DOHH2 (cell line): ENCODE results near the gene POLR3GL.
A peak's percentile ranks its signal among the peaks of the same experiment; 100 is the strongest.

Experiments used
- H3F3A ChIP-seq: fragments of 200-600 bp; sonication (generic), shearing (Covaris generic); 2 replicates; pipeline ENCODE4 v1.6.0; 2016; ENCODE audit warnings: antibody characterized with exemption, mild to moderate bottlenecking; ENCODE audit not compliant: control insufficient read depth, insufficient read depth
- H3K27ac ChIP-seq: fragments of 200-600 bp; sonication (generic); 2 replicates; pipeline ENCODE4 v1.5.1; 2014; ENCODE audit warnings: low read depth, mild to moderate bottlenecking, low read length, moderate library complexity
- H3K27me3 ChIP-seq: fragments of 200-600 bp; sonication (generic); 2 replicates; pipeline ENCODE4 v1.6.1; 2014; ENCODE audit warnings: mild to moderate bottlenecking, low read length, mixed read lengths; ENCODE audit not compliant: control insufficient read depth
- H3K36me3 ChIP-seq: fragments of 200-600 bp; sonication (generic); 2 replicates; pipeline ENCODE4 v1.6.1; 2014; ENCODE audit warnings: mild to moderate bottlenecking, low read length, moderate library complexity, mixed read lengths; ENCODE audit not compliant: control insufficient read depth
- H3K4me1 ChIP-seq: fragments of 200-600 bp; sonication (generic); 2 replicates; pipeline ENCODE4 v1.6.1; 2014; ENCODE audit warnings: mild to moderate bottlenecking, low read length, mixed read lengths; ENCODE audit not compliant: control insufficient read depth
- H3K4me2 ChIP-seq: fragments of 200-600 bp; sonication (generic); 2 replicates; pipeline ENCODE4 v1.6.0; 2014; ENCODE audit warnings: mild to moderate bottlenecking, low read length, moderate library complexity
- H3K4me3 ChIP-seq: fragments of 200-600 bp; sonication (generic); 2 replicates; pipeline ENCODE4 v1.5.1; 2014; ENCODE audit warnings: mild to moderate bottlenecking, low read length, mixed read lengths
- H3K79me2 ChIP-seq: fragments of 200-600 bp; sonication (generic); 2 replicates; pipeline ENCODE4 v1.6.1; 2014; ENCODE audit warnings: mild to moderate bottlenecking, low read length, mixed read lengths; ENCODE audit not compliant: control insufficient read depth
- H3K9me2 ChIP-seq: fragments of 200-600 bp; sonication (generic); replicated peaks from 2 replicates; pipeline ENCODE4 v1.6.1; 2014; ENCODE audit warnings: mild to moderate bottlenecking, low read length, mixed read lengths; ENCODE audit not compliant: control insufficient read depth
- H3K9me3 ChIP-seq: fragments of 200-600 bp; sonication (generic); 2 replicates; pipeline ENCODE4 v1.6.1; 2014; ENCODE audit warnings: antibody characterized with exemption, low read length, mixed read lengths; ENCODE audit not compliant: control insufficient read depth, insufficient read depth
- H4K20me1 ChIP-seq: fragments of 200-600 bp; sonication (generic); 2 replicates; pipeline ENCODE4 v1.6.0; 2014; ENCODE audit warnings: low read depth, mild to moderate bottlenecking, antibody characterized with exemption, low read length, moderate library complexity; ENCODE audit not compliant: control insufficient read depth, insufficient read depth
- CTCF ChIP-seq: fragments of 200-600 bp; sonication (generic); IDR thresholded peaks from one replicate; pipeline ENCODE4 v1.5.1; 2014; ENCODE audit warnings: antibody characterized with exemption, mild to moderate bottlenecking, low read depth, low read length; ENCODE audit not compliant: poor library complexity, severe bottlenecking
- EZH2phosphoT487 ChIP-seq: fragments of 200-600 bp; sonication (generic); IDR thresholded peaks from 2 replicates; pipeline ENCODE4 v1.6.1; 2017; ENCODE audit warnings: borderline replicate concordance, mild to moderate bottlenecking, antibody characterized with exemption, low read length, moderate library complexity, mixed read lengths

POLR3GL gene

DNA sequence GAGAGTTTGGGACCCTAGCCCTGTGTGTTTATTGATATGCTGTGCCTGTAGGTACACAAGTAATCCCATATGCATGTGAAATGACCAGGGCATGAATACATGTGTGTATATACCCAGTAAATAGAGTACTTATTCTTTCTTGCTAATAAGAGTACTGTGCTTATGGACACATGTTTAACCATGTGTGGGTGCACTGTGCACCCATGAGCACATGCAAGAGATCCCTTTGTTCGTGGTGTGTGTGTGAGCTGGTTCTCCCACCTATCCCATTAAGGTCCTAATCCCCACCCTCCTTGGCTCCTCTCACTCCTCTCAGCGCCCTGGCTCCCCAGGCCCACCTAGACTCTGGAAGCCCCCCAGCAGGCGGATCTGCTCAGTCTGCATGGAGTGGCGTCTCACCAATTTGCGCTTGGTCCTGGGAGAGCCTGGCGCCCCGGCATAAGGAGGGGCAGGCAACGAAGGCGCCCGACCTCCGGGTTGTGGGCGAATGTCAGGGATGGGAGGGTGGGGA, 4.5 kb upstream of the POLR3GL start:
- Histone ChIP-seq H3K4me2 (peak overlapping the region; percentile 98), H3K27ac (no peak overlapping the region), H3F3A (peaks cover 28% of the 10 kb centered on the region), H4K20me1 (no peaks in the 10 kb centered on the region), H3K4me1 (peaks cover 79% of the 10 kb centered on the region), H3K79me2 (peaks cover 41% of the 10 kb centered on the region), H3K9me2 (no peaks in the 10 kb centered on the region), H3K9me3 (no peaks in the 10 kb centered on the region), H3K27me3 (no peaks in the 10 kb centered on the region), H3K4me3 (peak overlapping the region; percentile 81), H3K36me3 (peaks cover 10% of the 10 kb centered on the region; the same call in 1 of the 2 replicates)
- TF ChIP-seq CTCF (no peak), EZH2phosphoT487 (no peak)

DNA sequence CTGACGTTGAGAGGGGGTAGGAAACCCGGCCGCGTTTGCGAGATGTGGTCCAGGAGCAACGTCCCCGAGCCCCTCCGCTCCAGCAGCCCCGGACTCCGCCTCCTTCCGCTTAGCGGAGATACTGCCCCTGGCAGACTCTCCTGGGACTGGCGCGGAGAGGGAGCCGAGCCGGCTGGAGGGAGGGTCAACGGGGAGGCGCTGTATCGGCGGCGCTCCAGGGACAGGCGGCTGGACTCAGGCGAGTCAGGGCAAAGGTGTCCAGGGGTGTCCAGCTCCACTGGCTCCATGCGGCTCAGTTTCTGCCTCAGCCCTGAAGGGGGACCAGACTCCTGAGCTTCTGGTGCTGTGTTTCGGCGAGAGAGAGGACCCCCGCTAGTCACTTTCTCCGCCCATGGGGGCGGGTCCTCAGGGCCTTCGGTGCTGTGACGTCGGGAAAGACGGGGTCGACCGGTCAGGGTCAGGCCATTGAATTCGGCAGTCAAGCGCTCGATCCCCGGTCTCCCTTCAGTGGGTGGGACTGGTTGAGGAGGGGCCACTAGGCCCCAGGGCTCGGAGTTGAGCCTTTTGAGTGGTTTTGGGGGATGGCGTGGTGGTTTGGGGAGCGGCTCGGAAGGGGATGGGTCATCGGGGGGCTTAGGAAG, 3.9 kb upstream of the POLR3GL start:
- Histone ChIP-seq H3K4me1 (peaks cover 81% of the 10 kb centered on the region), H3K4me2 (peak overlapping the region; percentile 98), H4K20me1 (no peaks in the 10 kb centered on the region), H3F3A (peaks cover 28% of the 10 kb centered on the region), H3K4me3 (peak overlapping the region; percentile 81), H3K79me2 (peaks cover 41% of the 10 kb centered on the region), H3K27me3 (no peaks in the 10 kb centered on the region), H3K9me3 (no peaks in the 10 kb centered on the region), H3K36me3 (peaks cover 7% of the 10 kb centered on the region; the same call in 1 of the 2 replicates), H3K9me2 (no peaks in the 10 kb centered on the region), H3K27ac (no peak overlapping the region)
- TF ChIP-seq CTCF (peak; percentile 26), EZH2phosphoT487 (no peak)

DNA sequence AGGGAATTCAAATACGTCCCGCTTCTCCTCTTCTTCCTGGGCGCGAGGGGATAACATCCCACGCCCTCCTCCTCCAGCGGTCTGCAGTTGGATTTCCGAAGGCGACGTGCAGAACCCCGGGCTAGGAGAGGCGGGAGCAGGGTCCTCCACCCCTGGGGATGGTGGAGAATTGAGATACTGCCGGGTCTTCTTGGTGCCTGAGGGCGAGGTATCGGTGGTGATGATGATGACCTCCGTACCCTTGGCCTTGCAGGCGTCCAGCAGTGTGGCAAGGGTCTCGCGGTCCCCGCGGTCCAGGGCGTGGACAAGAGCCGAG, 3.4 kb upstream of the POLR3GL start:
- H3K4me1 ChIP-seq = peaks cover 77% of the 10 kb centered on the region
- H4K20me1 ChIP-seq = no peaks in the 10 kb centered on the region
- H3K9me3 ChIP-seq = no peaks in the 10 kb centered on the region
- H3K79me2 ChIP-seq = peaks cover 37% of the 10 kb centered on the region
- no peak overlapping the region for H3K27ac ChIP-seq
- peak overlapping the region; percentile 98 for H3K4me2 ChIP-seq
- no peaks in the 10 kb centered on the region for H3K9me2 ChIP-seq
- TF ChIP-seq CTCF (no peak), EZH2phosphoT487 (no peak)
- H3F3A ChIP-seq = peaks cover 28% of the 10 kb centered on the region
- H3K27me3 ChIP-seq = no peaks in the 10 kb centered on the region
- H3K36me3 ChIP-seq = peaks cover 4% of the 10 kb centered on the region; the same call in 1 of the 2 replicates
- peak overlapping the region; percentile 81 for H3K4me3 ChIP-seq
